GM19468 (cell line): ENCODE results near the gene SYP.

Experiments used
- ATAC-seq: cut with Tn5 transposase; IDR thresholded peaks from one replicate; pipeline ENCODE4 v1.9.1; 2021; ENCODE audit warnings: mild to moderate bottlenecking, moderate library complexity, moderate number of reproducible peaks; ENCODE audit not compliant: unreplicated experiment; ENCODE audit errors: extremely low read depth

Gene SYP

GRCh38 chrX:49225858-49226257, 25.9 kb upstream of the SYP start:
- no peak for ATAC-seq

GRCh38 chrX:49221868-49222267, 21.9 kb upstream of the SYP start:
- no peak for ATAC-seq

- no peak for ATAC-seq
Observed at GRCh38 chrX:49220100-49220499, 20.1 kb upstream of the SYP start.

DNA sequence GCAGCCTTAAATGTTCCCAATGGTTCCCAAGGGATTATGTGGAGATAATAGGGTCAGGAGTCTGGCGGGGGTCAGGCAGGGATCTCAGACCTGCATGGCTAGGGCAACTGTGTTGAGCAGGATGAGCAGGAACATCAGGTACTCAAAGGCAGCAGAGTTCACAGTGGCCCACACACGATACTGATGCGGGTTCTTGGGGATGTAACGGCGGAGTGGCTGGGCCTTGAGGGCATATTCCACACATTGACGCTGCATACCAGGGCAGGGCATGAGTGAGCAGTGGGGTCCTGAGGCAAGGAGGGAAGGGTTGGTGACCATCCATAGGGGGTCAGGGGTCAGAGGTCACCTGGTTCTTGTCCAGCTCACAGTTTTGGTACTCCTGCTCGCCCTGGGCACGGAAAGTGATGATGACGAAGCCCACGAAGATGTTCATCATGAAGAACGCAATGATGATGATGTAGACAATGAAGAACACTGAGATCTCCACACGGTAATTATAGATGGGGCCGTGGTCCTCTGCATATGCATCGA, 15.1 kb upstream of the SYP start:
- ATAC-seq = no peak

DNA sequence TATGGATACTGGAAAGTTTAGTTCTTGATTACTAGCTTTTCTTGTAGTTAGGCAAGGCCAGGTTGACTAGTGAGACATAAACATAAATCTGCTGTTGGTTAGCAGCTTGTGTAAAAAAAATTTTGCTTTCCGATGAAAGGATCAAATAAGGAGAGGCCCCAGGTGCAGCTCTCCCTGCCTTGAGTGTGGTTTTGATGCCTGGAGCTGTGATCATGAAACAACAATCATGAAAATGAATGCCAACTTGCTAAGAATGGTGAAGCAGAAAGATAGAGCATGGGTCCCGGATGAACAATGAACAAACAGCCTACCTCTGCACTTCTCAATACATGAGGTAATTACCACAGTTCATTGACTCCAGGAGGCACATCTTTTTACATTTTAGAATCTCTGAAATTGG, 14.4 kb upstream of the SYP start:
- no peak for ATAC-seq

DNA sequence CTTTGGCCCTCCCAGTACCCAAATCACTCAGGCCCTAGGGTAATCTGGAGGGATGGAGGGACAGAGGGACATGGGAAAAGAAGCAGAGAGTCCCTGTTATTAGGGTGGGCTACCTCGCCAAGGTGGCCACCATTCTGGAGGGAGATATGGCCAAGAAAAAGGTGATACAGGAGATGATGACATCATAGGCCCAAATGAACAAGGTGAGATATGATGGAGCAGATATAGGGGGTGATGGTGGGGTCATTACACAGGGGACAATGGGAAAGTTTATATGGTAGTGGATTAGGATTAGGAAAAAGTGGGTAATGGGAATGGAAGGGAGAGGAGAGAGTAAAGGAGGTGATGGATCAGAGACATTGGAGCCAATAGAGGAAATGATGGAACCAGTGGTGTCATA, 12.9 kb upstream of the SYP start:
- ATAC-seq = no peak

GRCh38 chrX:49212209-49212608, 12.2 kb upstream of the SYP start:
- no peak for ATAC-seq

GRCh38 chrX:49211074-49211473, 11.1 kb upstream of the SYP start:
- ATAC-seq = no peak

DNA sequence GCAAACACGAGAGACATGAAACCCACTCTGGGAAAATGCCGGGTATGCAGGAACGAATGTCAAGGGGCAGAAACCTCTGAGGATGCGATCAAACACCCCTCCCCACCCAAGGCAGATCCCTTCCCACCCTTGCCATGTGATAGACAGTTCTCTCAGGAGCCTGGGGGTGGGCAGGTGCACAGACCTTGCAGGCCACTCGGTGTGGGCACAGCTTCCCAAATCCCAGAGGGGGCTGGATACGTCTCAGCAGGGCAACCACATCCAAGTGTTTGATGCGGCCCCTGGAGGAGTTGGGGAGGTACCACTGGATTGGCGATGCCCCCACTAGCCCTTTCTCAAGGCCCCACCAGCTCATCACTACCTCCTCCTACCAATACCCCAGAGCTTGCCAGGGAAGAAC, 10.4 kb upstream of the SYP start:
- ATAC-seq = no peak

- no peak for ATAC-seq
Observed at GRCh38 chrX:49209434-49210251, 9.7 kb upstream of the SYP start.

DNA sequence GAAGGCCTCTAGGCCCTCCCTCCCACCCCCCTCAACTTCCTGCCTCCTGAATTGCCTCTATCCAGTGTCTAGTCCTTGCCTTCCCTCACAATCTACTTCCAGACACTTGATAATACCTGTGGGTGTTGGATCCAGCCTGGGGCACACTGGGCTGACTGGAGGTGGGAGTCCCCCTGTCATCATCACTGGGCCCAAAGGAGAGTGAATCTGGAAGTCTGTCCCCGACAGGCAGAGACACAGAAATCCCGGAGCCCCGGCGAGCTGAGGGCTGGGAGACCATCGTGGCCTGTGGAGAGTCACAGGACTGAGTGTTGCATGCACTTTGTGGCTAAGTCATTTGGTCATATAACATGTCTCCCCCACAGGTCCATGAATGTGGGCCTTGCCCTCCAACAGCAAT, 8.4 kb upstream of the SYP start:
- ATAC-seq = no peak

DNA sequence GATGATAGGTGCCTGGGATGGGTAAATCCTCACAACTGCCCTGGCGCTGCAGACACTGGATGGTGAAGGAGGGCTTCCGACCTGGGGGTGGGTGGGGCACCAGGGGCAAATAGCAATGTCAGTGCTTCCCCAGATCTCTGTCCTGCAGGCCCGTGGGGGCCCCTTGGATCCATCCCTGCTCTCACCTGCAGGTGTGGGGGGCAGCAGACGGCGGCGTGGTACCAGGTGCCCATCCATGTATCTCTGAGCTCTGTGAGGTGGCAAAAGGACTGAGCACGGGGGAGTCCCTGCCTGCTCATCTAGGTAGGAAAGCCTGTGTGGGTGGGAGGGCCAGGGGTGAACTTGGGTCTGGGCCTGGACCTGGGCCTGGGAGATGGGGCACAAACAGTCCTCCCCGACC, 6.5 kb upstream of the SYP start:
- no peak for ATAC-seq

DNA sequence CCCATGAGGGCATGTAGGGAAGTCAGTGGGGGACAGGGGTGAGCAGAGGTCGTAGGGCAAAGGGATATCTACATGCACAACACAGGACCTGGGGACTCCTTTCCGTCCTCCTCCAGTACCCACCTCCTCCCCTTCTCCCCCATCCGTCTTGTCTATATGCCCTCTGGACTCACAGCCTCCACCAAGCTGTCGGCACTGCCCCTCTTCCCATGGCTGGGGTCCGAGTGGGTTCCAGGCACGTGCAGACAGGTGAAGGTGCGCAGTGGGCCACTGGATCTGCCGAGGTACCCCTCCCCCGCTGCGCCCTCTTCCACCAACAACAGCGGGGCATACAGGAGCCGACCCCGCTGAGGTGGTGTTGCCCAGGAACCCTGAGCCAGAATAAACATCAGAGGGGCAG, 5.5 kb upstream of the SYP start:
- ATAC-seq = no peak

DNA sequence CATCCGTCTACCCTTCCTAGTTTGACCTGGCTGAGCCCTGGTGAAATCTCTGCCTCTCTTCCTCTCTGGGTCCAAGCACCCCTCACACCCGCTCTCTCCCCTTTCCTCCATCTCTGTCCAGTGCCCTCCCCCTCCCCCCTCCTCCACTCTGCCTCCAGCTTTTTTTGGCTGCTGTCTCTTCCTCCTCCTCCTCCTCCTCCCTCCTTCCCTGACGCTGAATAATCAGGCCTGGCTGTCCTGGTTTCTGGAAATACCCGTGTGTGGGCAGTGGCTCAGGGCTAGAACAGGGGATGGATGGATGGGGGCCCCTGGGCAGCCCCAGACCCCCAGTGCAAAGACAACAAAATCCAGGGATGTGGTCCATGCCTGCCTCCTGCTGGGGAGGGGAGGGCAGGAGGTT, 4.7 kb upstream of the SYP start:
- no peak for ATAC-seq

DNA sequence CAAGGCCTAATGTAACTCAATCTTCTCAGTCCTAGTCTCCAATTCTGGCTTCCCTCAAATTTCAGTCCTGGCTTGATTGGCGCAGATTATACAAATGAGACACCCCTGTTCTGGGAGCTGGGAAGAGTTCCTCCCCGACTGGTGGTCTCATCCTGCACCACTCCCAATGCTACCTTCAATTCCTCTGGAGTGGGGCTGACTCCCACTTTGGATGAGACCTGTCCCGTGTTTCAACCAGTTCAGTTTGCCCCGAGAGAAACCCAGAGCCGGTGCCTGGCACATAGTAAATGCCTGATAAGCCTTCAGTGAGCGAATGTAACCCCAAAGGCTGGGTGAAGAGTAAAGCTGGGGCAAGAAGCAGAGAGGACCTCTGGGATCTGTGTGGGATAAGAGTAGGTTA, 4.0 kb upstream of the SYP start:
- no peak for ATAC-seq

- no peak for ATAC-seq
Observed at GRCh38 chrX:49203536-49203935, 3.5 kb upstream of the SYP start.

DNA sequence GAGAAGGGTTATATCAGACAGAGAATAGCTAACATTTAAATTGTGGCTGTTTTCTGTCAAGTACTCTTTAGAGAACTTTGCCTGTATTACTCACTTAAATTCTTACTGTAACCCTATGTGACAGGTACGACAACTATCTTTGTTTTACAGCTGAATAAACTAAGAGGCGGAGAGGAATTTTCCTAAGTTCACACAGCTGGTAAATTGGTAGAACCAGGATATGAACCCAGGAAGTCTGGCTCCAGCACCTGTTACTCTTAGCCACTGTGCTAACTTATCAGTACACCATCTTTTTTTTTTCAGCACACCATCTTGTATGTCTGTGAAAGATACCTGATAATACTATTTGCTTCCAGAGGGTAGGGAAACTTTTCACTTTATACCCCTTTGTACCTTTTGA, 2.0 kb upstream of the SYP start:
- ATAC-seq = no peak

DNA sequence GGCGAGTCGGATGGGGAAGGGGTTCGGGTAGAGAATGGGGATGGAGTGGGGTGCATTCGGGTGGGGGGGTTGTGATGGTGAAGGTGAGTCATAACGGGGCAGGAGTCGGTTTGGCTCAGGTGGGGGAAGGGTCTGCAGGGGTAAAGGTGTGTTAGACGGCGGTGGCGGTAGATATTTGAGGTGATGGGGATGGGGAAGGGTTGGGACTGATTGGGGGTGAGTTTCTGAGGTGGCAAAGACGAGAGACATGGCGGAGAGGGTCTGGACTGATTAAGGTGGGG, 738 bp downstream of the SYP start:
- no peak for ATAC-seq

- no peak for ATAC-seq
Observed at GRCh38 chrX:49198540-49199314, 1.3 kb downstream of the SYP start.

DNA sequence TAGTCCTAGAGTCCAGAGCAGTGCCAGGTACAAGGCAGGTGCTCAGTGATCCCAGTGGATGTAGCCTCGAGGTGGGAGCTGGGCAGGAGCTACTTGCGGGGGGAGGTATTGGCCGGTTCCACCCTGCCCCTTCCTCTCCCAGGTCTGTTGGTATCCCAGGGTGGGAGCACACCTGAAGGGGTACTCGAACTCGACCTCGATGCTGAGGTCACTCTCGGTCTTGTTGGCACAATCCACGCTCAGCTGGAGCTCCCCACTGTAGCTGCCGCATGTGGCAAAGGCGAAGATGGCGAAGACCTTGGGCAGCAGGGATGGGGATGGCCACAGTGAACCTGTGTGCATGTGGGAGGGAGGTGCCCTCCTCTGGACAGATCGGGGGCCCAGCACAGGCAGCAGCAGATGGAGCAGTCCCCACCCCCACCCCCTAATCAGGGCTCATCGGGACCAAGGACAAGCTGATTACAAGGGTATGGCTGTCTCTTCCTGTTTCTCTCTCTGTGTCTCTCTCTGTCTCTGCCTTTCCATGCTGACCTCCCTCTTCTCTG, 2.4 kb downstream of the SYP start:
- no peak for ATAC-seq

DNA sequence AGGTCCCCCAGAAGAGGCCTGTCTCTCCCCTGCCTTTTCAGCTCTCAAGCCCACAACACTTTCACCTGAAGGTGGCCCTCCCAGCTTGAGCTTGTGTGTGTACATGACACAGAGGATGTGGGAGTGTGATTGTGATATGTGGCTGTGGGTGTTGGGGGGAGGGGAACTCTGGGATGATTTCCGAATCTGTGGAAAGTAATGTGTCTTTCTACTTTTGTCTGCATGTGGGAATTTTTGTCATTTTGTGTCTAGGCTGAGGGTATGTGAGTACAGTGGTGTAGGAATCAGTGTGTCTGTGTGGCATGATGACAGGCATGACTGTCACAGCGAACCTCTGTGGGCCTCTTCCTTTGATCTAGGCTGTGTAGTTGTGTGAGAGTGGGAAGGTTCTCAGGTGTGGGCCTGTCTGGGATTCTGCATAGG, 6.4 kb downstream of the SYP start:
- no peak for ATAC-seq
